T-cell (primary cell): ENCODE data around the gene USP17L28. TPM values are rescaled to one million over a fixed set of nuclear protein-coding genes. Genes with fewer than 3 reads are reported as not detected.
A peak's percentile ranks its signal among the peaks of the same experiment; 100 is the strongest.
"Not testable (repeated sequence)": the region's sequence is repeated elsewhere in the genome, so short reads cannot be mapped to it uniquely, and the experiment has no call there.

Experiments
- ATAC-seq, 4 experiments: fragments of 200-7000 bp in 3 of 4; fragments of 150-1000 bp in 1 of 4; cut with Tn5 transposase; replicated peaks in 1 of 4; 1 replicate in 3 of 4; 2 replicates in 1 of 4; pipeline ENCODE4 v1.10.0; 2021; ENCODE audit warnings: moderate library complexity in 3 of 4, mild to moderate bottlenecking in 2 of 4, moderate number of reproducible peaks in 1 of 4
- CTCF ChIA-PET, 2 donors: fragments of 300-600 bp; sonication (Branson Sonifier 250); formaldehyde crosslinking; loops; one replicate each; lab custom pipeline; 2022; ENCODE audit warnings: antibody characterized with exemption in 2 of 2; lab: Charles Lee
- POLR2A ChIA-PET, 2 donors: fragments of 300-600 bp; sonication (Branson Sonifier 250); formaldehyde crosslinking; loops; one replicate each; lab custom pipeline; 2022; ENCODE audit warnings: antibody characterized with exemption in 2 of 2; lab: Charles Lee
- DNase-seq, 35 experiments: peaks; one replicate each; pipeline versions ENCODE4 v3.0.0 to v3.0.0-alpha.2; 2013 to 2023
- H3K27ac ChIP-seq: one replicate; pipeline ENCODE4 v1.5.1; 2013; ENCODE audit warnings: low read length
- H3K27me3 ChIP-seq, 2 experiments: replicated peaks in 1 of 2; 1 replicate in 1 of 2; 2 replicates in 1 of 2; pipeline versions ENCODE4 v1.6.1 to v1.7.0; 2013; ENCODE audit warnings: low read length in 1 of 2, mixed read lengths in 1 of 2; ENCODE audit not compliant: control insufficient read depth in 2 of 2, insufficient read depth in 2 of 2; ENCODE audit errors: extremely low read depth in 1 of 2
- H3K36me3 ChIP-seq, 2 donors: 1 replicate in 1 of 2; 2 replicates in 1 of 2; pipeline versions ENCODE4 v1.6.1 to v1.7.0; 2013; ENCODE audit warnings: low read length in 1 of 2; ENCODE audit not compliant: control insufficient read depth in 2 of 2, insufficient read depth in 1 of 2; ENCODE audit errors: extremely low read depth in 1 of 2
- H3K4me1 ChIP-seq, 2 experiments: 1 replicate in 1 of 2; 2 replicates in 1 of 2; pipeline versions ENCODE4 v1.6.1 to v1.7.0; 2013; ENCODE audit warnings: low read length in 2 of 2, mixed read lengths in 1 of 2; ENCODE audit not compliant: insufficient read depth in 2 of 2, control insufficient read depth in 1 of 2; ENCODE audit errors: extremely low read depth in 1 of 2
- H3K4me3 ChIP-seq, 2 donors: 1 replicate in 1 of 2; 2 replicates in 1 of 2; pipeline versions ENCODE4 v1.5.1 to v1.7.0; 2013; ENCODE audit warnings: mild to moderate bottlenecking in 2 of 2, low read length in 1 of 2, moderate library complexity in 1 of 2; ENCODE audit not compliant: control insufficient read depth in 1 of 2; ENCODE audit errors: extremely low read depth in 1 of 2
- H3K9me3 ChIP-seq: 2 replicates; pipeline ENCODE4 v1.7.0; 2013
- H3K27ac Mint-ChIP-seq, 2 donors: one replicate each; pipeline ENCODE4 v1.8.0; 2020 to 2021; ENCODE audit warnings: mild to moderate bottlenecking in 2 of 2, mixed read lengths in 2 of 2
- H3K27me3 Mint-ChIP-seq, 2 donors: one replicate each; pipeline ENCODE4 v1.8.0; 2021 to 2022; ENCODE audit warnings: mixed read lengths in 2 of 2
- H3K36me3 Mint-ChIP-seq: one replicate; pipeline ENCODE4 v1.8.0; 2021; ENCODE audit warnings: mixed read lengths
- H3K4me1 Mint-ChIP-seq, 3 donors: one replicate each; pipeline ENCODE4 v1.8.0; 2020 to 2022; ENCODE audit warnings: mixed read lengths in 3 of 3, mild to moderate bottlenecking in 1 of 3
- H3K4me3 Mint-ChIP-seq, 3 donors: one replicate each; pipeline ENCODE4 v1.8.0; 2020 to 2022; ENCODE audit warnings: mild to moderate bottlenecking in 3 of 3, mixed read lengths in 3 of 3, moderate library complexity in 3 of 3
- H3K9me3 Mint-ChIP-seq, 3 donors: one replicate each; pipeline ENCODE4 v1.8.0; 2020 to 2022; ENCODE audit warnings: mixed read lengths in 3 of 3
- WGBS: methylation state at CpG from one replicate; pipeline ENCODE4 v1.1.5; 2013; ENCODE audit warnings: missing lambda C conversion rate; ENCODE audit not compliant: insufficient coverage; 5-methylcytosine and 5-hydroxymethylcytosine counted together
- total RNA-seq, 35 experiments: library from RNA in 6 of 35; stranded (reverse) in 6 of 35; fragments of 120-200 nt in 1 of 35; gene quantifications; one replicate each; pipeline versions ENCODE4 v1.2.1 to v1.2.4 and lab custom pipeline; 2013 to 2026

Gene USP17L28, protein sequence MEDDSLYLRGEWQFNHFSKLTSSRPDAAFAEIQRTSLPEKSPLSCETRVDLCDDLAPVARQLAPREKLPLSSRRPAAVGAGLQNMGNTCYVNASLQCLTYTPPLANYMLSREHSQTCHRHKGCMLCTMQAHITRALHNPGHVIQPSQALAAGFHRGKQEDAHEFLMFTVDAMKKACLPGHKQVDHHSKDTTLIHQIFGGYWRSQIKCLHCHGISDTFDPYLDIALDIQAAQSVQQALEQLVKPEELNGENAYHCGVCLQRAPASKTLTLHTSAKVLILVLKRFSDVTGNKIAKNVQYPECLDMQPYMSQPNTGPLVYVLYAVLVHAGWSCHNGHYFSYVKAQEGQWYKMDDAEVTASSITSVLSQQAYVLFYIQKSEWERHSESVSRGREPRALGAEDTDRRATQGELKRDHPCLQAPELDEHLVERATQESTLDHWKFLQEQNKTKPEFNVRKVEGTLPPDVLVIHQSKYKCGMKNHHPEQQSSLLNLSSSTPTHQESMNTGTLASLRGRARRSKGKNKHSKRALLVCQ
- total RNA-seq, result not detected
- total RNA-seq (2013), result not detected
- 0 reads per million in 29 experiments for total RNA-seq (lab: John Stamatoyannopoulos, UW)

DNA sequence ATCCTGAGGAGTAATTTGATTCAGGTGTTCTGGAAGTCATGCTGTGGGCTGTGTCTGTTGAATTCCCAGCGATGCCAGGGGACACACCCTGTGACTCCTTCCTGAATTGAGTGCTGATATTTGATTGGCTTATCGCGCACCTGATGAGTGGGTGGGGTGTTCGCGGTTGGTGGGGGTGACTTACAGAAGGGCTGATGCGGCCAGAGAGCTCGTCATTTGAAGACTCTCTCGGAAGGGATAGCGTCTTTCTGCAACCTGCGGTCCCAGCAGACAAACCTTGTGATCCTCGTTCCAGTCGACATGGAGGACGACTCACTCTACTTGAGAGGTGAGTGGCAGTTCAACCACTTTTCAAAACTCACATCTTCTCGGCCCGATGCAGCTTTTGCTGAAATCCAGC, at the start of gene USP17L28:
USP17L28 (plus strand) TSS at position 301 of the 400 bp plus-strand sequence; CDS start at position 301, 0 bp downstream.
- H3K27me3 ChIP-seq, CTCF ChIA-PET, H3K9me3 ChIP-seq, H3K36me3 Mint-ChIP-seq, H3K4me1 ChIP-seq, H3K9me3 Mint-ChIP-seq, H3K27ac ChIP-seq, H3K4me1 Mint-ChIP-seq, H3K36me3 ChIP-seq, H3K27me3 Mint-ChIP-seq, POLR2A ChIA-PET, ATAC-seq, H3K4me3 Mint-ChIP-seq, DNase-seq, H3K4me3 ChIP-seq, H3K27ac Mint-ChIP-seq: not testable (repeated sequence)
- no CpG with 5 or more reads among the region's 15 CpGs for WGBS

DNA sequence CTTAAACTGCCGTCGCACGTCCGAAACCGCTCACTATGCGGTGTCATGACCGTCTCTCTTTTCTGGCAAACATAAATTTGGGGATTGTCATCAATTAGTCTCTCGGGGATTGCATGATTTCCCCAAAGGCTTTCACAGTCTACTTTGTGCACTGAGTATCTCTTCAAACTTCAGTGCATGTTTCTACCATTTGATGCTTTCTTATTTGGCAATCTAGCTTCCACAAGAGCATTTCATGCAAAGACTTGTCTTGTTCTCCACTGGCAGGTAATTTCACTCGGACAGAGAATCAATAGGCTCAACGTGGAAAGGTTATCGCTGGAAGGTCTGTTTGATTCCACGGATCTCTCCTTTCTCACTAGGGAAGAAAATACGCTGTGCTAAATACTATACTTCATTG, 24.5 kb upstream of the USP17L28 start:
- H3K9me3 Mint-ChIP-seq, H3K4me3 Mint-ChIP-seq, H3K27me3 ChIP-seq, H3K36me3 ChIP-seq, POLR2A ChIA-PET, H3K4me3 ChIP-seq, H3K27me3 Mint-ChIP-seq, H3K4me1 Mint-ChIP-seq, H3K27ac Mint-ChIP-seq, H3K36me3 Mint-ChIP-seq, H3K27ac ChIP-seq, H3K9me3 ChIP-seq, ATAC-seq, H3K4me1 ChIP-seq, CTCF ChIA-PET: not testable (repeated sequence)
- peak in 1 of 35 experiments; percentile 3 for DNase-seq
- no CpG with 5 or more reads among the region's 13 CpGs for WGBS

DNA sequence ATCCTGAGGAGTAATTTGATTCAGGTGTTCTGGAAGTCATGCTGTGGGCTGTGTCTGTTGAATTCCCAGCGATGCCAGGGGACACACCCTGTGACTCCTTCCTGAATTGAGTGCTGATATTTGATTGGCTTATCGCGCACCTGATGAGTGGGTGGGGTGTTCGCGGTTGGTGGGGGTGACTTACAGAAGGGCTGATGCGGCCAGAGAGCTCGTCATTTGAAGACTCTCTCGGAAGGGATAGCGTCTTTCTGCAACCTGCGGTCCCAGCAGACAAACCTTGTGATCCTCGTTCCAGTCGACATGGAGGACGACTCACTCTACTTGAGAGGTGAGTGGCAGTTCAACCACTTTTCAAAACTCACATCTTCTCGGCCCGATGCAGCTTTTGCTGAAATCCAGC, 23.8 kb upstream of the USP17L28 start, which contains the start of gene USP17L24:
USP17L24 (plus strand) TSS at position 301 of the 400 bp plus-strand sequence; CDS start at position 301, 0 bp downstream.
- H3K9me3 Mint-ChIP-seq, POLR2A ChIA-PET, H3K4me1 Mint-ChIP-seq, H3K4me3 ChIP-seq, H3K4me3 Mint-ChIP-seq, DNase-seq, H3K36me3 Mint-ChIP-seq, H3K36me3 ChIP-seq, CTCF ChIA-PET, H3K27me3 Mint-ChIP-seq, ATAC-seq, H3K27ac Mint-ChIP-seq, H3K27me3 ChIP-seq, H3K27ac ChIP-seq, H3K9me3 ChIP-seq, H3K4me1 ChIP-seq: not testable (repeated sequence)
- no CpG with 5 or more reads among the region's 15 CpGs for WGBS

DNA sequence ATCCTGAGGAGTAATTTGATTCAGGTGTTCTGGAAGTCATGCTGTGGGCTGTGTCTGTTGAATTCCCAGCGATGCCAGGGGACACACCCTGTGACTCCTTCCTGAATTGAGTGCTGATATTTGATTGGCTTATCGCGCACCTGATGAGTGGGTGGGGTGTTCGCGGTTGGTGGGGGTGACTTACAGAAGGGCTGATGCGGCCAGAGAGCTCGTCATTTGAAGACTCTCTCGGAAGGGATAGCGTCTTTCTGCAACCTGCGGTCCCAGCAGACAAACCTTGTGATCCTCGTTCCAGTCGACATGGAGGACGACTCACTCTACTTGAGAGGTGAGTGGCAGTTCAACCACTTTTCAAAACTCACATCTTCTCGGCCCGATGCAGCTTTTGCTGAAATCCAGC, 19.1 kb upstream of the USP17L28 start, which contains the start of gene USP17L25:
USP17L25 (plus strand) TSS at position 301 of the 400 bp plus-strand sequence; CDS start at position 301, 0 bp downstream.
- no CpG with 5 or more reads among the region's 15 CpGs for WGBS
- H3K36me3 ChIP-seq, DNase-seq, H3K4me3 Mint-ChIP-seq, H3K4me3 ChIP-seq, H3K27me3 ChIP-seq, H3K9me3 Mint-ChIP-seq, H3K27me3 Mint-ChIP-seq, ATAC-seq, CTCF ChIA-PET, POLR2A ChIA-PET, H3K27ac ChIP-seq, H3K4me1 ChIP-seq, H3K9me3 ChIP-seq, H3K4me1 Mint-ChIP-seq, H3K36me3 Mint-ChIP-seq, H3K27ac Mint-ChIP-seq: not testable (repeated sequence)

DNA sequence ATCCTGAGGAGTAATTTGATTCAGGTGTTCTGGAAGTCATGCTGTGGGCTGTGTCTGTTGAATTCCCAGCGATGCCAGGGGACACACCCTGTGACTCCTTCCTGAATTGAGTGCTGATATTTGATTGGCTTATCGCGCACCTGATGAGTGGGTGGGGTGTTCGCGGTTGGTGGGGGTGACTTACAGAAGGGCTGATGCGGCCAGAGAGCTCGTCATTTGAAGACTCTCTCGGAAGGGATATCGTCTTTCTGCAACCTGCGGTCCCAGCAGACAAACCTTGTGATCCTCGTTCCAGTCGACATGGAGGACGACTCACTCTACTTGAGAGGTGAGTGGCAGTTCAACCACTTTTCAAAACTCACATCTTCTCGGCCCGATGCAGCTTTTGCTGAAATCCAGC, 14.3 kb upstream of the USP17L28 start, which contains the start of gene USP17L26:
USP17L26 (plus strand) TSS at position 301 of the 400 bp plus-strand sequence; CDS start at position 301, 0 bp downstream.
- WGBS, result no CpG with 5 or more reads among the region's 15 CpGs
- H3K27me3 ChIP-seq, ATAC-seq, H3K4me3 Mint-ChIP-seq, POLR2A ChIA-PET, H3K4me3 ChIP-seq, H3K4me1 Mint-ChIP-seq, H3K9me3 ChIP-seq, H3K36me3 Mint-ChIP-seq, H3K27me3 Mint-ChIP-seq, DNase-seq, CTCF ChIA-PET, H3K9me3 Mint-ChIP-seq, H3K27ac Mint-ChIP-seq, H3K36me3 ChIP-seq, H3K4me1 ChIP-seq, H3K27ac ChIP-seq: not testable (repeated sequence)

DNA sequence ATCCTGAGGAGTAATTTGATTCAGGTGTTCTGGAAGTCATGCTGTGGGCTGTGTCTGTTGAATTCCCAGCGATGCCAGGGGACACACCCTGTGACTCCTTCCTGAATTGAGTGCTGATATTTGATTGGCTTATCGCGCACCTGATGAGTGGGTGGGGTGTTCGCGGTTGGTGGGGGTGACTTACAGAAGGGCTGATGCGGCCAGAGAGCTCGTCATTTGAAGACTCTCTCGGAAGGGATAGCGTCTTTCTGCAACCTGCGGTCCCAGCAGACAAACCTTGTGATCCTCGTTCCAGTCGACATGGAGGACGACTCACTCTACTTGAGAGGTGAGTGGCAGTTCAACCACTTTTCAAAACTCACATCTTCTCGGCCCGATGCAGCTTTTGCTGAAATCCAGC, 9.6 kb upstream of the USP17L28 start, which contains the start of gene USP17L5:
USP17L5 (plus strand) TSS at position 301 of the 400 bp plus-strand sequence; CDS start at position 301, 0 bp downstream.
- H3K36me3 ChIP-seq, H3K27ac ChIP-seq, H3K27me3 Mint-ChIP-seq, H3K4me1 Mint-ChIP-seq, CTCF ChIA-PET, ATAC-seq, DNase-seq, H3K27ac Mint-ChIP-seq, H3K4me3 ChIP-seq, H3K36me3 Mint-ChIP-seq, H3K27me3 ChIP-seq, H3K9me3 Mint-ChIP-seq, H3K4me3 Mint-ChIP-seq, H3K9me3 ChIP-seq, H3K4me1 ChIP-seq, POLR2A ChIA-PET: not testable (repeated sequence)
- no CpG with 5 or more reads among the region's 15 CpGs for WGBS
